SK-N-SH treated with all-trans-retinoic acid at 6 μM for 48 hours (cell line): ENCODE results near the gene PAQR8.

ENCODE experiments used
- ATAC-seq: fragments of 200-7000 bp; cut with Tn5 transposase; 3 replicates; pipeline ENCODE4 v1.9.1; 2020; ENCODE audit warnings: mild to moderate bottlenecking, moderate library complexity
- ARNTL ChIP-seq: fragments of 450-650 bp; formaldehyde crosslinking; IDR thresholded peaks from 2 replicates; pipeline ENCODE4 v1.5.0; 2020; ENCODE audit warnings: low read depth, mild to moderate bottlenecking, moderate library complexity, borderline replicate concordance
- BACH2 ChIP-seq: fragments of 250-450 bp; sonication (Bioruptor Pico); IDR thresholded peaks from 2 replicates; pipeline ENCODE4 v1.9.0; 2021; ENCODE audit warnings: mild to moderate bottlenecking, borderline replicate concordance
- CSDC2 ChIP-seq: fragments of 250-450 bp; sonication (Bioruptor Pico); IDR thresholded peaks from 2 replicates; pipeline ENCODE4 v1.5.0; 2020; ENCODE audit warnings: mild to moderate bottlenecking, moderate library complexity
- ESRRG ChIP-seq: fragments of 250-450 bp; sonication (Bioruptor Pico); IDR thresholded peaks from 2 replicates; pipeline ENCODE4 v1.6.1; 2021; ENCODE audit warnings: mild to moderate bottlenecking
- GLIS3 ChIP-seq: fragments of 250-450 bp; sonication (Bioruptor Pico); IDR thresholded peaks from 2 replicates; pipeline ENCODE4 v1.5.0; 2020; ENCODE audit warnings: mild to moderate bottlenecking, moderate library complexity
- ISL1 ChIP-seq: fragments of 250-450 bp; sonication (Bioruptor Pico); IDR thresholded peaks from 2 replicates; pipeline ENCODE4 v2.1.2; 2022; ENCODE audit warnings: mild to moderate bottlenecking, moderate library complexity
- OSR1 ChIP-seq: fragments of 250-450 bp; sonication (Bioruptor Pico); IDR thresholded peaks from 2 replicates; pipeline ENCODE4 v1.8.0; 2022; ENCODE audit warnings: moderate library complexity, mild to moderate bottlenecking, inconsistent platforms
- PPARA ChIP-seq: fragments of 250-450 bp; sonication (Bioruptor Pico); IDR thresholded peaks from 2 replicates; pipeline ENCODE4 v1.5.0; 2020; ENCODE audit warnings: mild to moderate bottlenecking, borderline replicate concordance
- RARB ChIP-seq: fragments of 250-450 bp; sonication (Bioruptor Pico); IDR thresholded peaks from 2 replicates; pipeline ENCODE4 v1.8.0; 2021; ENCODE audit warnings: mild to moderate bottlenecking, moderate library complexity
- SNAI2 ChIP-seq: fragments of 250-450 bp; sonication (Bioruptor Pico); IDR thresholded peaks from 2 replicates; pipeline ENCODE4 v1.5.0; 2020; ENCODE audit warnings: mild to moderate bottlenecking, moderate library complexity
- TCF4 ChIP-seq: fragments of 250-450 bp; sonication (Bioruptor Pico); IDR thresholded peaks from 2 replicates; pipeline ENCODE4 v1.8.0; 2021; ENCODE audit warnings: mild to moderate bottlenecking, moderate library complexity, borderline replicate concordance
- TOX ChIP-seq: fragments of 250-450 bp; sonication (Bioruptor Pico); IDR thresholded peaks from 2 replicates; pipeline ENCODE4 v1.8.0; 2021; ENCODE audit warnings: mild to moderate bottlenecking, moderate library complexity, borderline replicate concordance
- ZC3H10 ChIP-seq: fragments of 250-450 bp; sonication (Bioruptor Pico); IDR thresholded peaks from 2 replicates; pipeline ENCODE4 v1.5.1; 2021; ENCODE audit warnings: mild to moderate bottlenecking, moderate library complexity
- ZFP3 ChIP-seq: fragments of 250-450 bp; sonication (Bioruptor Pico); IDR thresholded peaks from 2 replicates; pipeline ENCODE4 v1.5.0; 2020; ENCODE audit warnings: mild to moderate bottlenecking, moderate library complexity
- ZFP30 ChIP-seq: fragments of 450-650 bp; formaldehyde crosslinking; IDR thresholded peaks from 2 replicates; pipeline ENCODE4 v1.5.0; 2022; ENCODE audit warnings: mild to moderate bottlenecking, moderate library complexity
- ZNF70 ChIP-seq: fragments of 450-650 bp; formaldehyde crosslinking; IDR thresholded peaks from 2 replicates; pipeline ENCODE4 v1.5.0; 2020; ENCODE audit warnings: mild to moderate bottlenecking, moderate library complexity
- ZNF8 ChIP-seq: fragments of 450-650 bp; formaldehyde crosslinking; IDR thresholded peaks from 2 replicates; pipeline ENCODE4 v1.5.0; 2020; ENCODE audit warnings: mild to moderate bottlenecking, moderate library complexity
- TF ChIP-seq, protein P1 (sequence below): fragments of 250-450 bp; sonication (Bioruptor Pico); IDR thresholded peaks from 2 replicates; pipeline ENCODE4 v1.8.0; 2021; ENCODE audit warnings: low read depth, mild to moderate bottlenecking, moderate library complexity, borderline replicate concordance
- TF ChIP-seq, protein P2 (sequence below): fragments of 250-450 bp; sonication (Bioruptor Pico); IDR thresholded peaks from 2 replicates; pipeline ENCODE4 v1.5.0; 2020; ENCODE audit warnings: mild to moderate bottlenecking, moderate library complexity
- TF ChIP-seq, protein P3 (sequence below): fragments of 250-450 bp; sonication (Bioruptor Pico); IDR thresholded peaks from 2 replicates; pipeline ENCODE4 v1.5.1; 2020; ENCODE audit warnings: low read depth, mild to moderate bottlenecking, moderate library complexity
- TF ChIP-seq, protein P4 (sequence below): fragments of 250-450 bp; sonication (Bioruptor Pico); IDR thresholded peaks from 2 replicates; pipeline ENCODE4 v1.5.1; 2021; ENCODE audit warnings: mild to moderate bottlenecking, moderate library complexity

Gene PAQR8

DNA sequence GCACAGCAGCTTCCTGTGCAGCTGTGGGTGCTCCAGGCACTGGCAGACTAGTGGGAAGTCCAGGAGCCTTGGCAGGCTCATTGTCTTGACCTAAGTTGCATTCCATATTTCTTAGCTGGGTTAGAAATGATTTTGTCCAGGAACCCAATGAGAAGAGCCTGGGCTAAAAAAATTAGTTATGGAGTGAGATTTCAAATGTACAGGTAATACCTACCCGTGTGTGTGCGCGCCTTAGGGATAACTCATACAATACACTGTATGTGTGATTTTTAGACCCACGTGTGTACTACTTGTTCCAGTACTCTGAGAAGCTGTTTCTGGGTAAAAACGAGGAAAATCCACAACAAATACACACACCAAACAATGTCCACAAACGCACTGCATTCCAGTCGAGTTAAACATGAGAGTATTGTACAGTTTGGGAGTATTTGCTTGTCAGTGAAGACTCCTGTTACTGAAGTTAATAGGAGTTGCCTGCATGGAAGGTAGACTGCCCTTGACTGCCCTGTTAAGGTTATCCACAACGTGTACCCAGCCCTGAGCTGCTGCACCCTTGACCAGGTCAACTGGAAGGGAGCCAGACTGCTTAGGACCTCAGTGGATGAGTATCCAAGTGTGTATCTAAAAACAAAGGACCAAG is 1.4 kb downstream of the PAQR8 start:
- peak; percentile 46 for ATAC-seq
- TF ChIP-seq SNAI2 (CRISPR knock-in tag), result no peak
- no peak for TF ChIP-seq TOX (CRISPR knock-in tag)
- TF ChIP-seq BACH2 (CRISPR knock-in tag), result no peak
- TF ChIP-seq ARNTL (CRISPR knock-in tag), result no peak
- TF ChIP-seq PPARA (CRISPR knock-in tag), result no peak
- no peak for TF ChIP-seq GLIS3 (CRISPR knock-in tag)
- TF ChIP-seq ISL1 (CRISPR knock-in tag), result no peak
- TF ChIP-seq, protein P1, sequence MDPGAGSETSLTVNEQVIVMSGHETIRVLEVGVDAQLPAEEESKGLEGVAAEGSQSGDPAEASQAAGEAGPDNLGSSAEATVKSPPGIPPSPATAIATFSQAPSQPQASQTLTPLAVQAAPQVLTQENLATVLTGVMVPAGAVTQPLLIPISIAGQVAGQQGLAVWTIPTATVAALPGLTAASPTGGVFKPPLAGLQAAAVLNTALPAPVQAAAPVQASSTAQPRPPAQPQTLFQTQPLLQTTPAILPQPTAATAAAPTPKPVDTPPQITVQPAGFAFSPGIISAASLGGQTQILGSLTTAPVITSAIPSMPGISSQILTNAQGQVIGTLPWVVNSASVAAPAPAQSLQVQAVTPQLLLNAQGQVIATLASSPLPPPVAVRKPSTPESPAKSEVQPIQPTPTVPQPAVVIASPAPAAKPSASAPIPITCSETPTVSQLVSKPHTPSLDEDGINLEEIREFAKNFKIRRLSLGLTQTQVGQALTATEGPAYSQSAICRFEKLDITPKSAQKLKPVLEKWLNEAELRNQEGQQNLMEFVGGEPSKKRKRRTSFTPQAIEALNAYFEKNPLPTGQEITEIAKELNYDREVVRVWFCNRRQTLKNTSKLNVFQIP (CRISPR knock-in tag), result no peak
- no peak for TF ChIP-seq ZNF70 (CRISPR knock-in tag)
- TF ChIP-seq ZNF8, result no peak
- no peak for TF ChIP-seq ESRRG (CRISPR knock-in tag)
- TF ChIP-seq, protein P2, sequence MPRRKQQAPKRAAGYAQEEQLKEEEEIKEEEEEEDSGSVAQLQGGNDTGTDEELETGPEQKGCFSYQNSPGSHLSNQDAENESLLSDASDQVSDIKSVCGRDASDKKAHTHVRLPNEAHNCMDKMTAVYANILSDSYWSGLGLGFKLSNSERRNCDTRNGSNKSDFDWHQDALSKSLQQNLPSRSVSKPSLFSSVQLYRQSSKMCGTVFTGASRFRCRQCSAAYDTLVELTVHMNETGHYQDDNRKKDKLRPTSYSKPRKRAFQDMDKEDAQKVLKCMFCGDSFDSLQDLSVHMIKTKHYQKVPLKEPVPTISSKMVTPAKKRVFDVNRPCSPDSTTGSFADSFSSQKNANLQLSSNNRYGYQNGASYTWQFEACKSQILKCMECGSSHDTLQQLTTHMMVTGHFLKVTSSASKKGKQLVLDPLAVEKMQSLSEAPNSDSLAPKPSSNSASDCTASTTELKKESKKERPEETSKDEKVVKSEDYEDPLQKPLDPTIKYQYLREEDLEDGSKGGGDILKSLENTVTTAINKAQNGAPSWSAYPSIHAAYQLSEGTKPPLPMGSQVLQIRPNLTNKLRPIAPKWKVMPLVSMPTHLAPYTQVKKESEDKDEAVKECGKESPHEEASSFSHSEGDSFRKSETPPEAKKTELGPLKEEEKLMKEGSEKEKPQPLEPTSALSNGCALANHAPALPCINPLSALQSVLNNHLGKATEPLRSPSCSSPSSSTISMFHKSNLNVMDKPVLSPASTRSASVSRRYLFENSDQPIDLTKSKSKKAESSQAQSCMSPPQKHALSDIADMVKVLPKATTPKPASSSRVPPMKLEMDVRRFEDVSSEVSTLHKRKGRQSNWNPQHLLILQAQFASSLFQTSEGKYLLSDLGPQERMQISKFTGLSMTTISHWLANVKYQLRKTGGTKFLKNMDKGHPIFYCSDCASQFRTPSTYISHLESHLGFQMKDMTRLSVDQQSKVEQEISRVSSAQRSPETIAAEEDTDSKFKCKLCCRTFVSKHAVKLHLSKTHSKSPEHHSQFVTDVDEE (CRISPR knock-in tag), result no peak
- no peak for TF ChIP-seq RARB (CRISPR knock-in tag)
- no peak for TF ChIP-seq ZFP3 (CRISPR knock-in tag)
- TF ChIP-seq, protein P3, sequence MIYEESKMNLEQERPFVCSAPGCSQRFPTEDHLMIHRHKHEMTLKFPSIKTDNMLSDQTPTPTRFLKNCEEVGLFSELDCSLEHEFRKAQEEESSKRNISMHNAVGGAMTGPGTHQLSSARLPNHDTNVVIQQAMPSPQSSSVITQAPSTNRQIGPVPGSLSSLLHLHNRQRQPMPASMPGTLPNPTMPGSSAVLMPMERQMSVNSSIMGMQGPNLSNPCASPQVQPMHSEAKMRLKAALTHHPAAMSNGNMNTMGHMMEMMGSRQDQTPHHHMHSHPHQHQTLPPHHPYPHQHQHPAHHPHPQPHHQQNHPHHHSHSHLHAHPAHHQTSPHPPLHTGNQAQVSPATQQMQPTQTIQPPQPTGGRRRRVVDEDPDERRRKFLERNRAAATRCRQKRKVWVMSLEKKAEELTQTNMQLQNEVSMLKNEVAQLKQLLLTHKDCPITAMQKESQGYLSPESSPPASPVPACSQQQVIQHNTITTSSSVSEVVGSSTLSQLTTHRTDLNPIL (CRISPR knock-in tag), result no peak
- no peak for TF ChIP-seq TCF4 (CRISPR knock-in tag)
- no peak for TF ChIP-seq ZC3H10 (CRISPR knock-in tag)
- no peak for TF ChIP-seq CSDC2 (CRISPR knock-in tag)
- TF ChIP-seq OSR1 (CRISPR knock-in tag), result no peak
- no peak for TF ChIP-seq ZFP30
- TF ChIP-seq, all 23 proteins: peak for 0

DNA sequence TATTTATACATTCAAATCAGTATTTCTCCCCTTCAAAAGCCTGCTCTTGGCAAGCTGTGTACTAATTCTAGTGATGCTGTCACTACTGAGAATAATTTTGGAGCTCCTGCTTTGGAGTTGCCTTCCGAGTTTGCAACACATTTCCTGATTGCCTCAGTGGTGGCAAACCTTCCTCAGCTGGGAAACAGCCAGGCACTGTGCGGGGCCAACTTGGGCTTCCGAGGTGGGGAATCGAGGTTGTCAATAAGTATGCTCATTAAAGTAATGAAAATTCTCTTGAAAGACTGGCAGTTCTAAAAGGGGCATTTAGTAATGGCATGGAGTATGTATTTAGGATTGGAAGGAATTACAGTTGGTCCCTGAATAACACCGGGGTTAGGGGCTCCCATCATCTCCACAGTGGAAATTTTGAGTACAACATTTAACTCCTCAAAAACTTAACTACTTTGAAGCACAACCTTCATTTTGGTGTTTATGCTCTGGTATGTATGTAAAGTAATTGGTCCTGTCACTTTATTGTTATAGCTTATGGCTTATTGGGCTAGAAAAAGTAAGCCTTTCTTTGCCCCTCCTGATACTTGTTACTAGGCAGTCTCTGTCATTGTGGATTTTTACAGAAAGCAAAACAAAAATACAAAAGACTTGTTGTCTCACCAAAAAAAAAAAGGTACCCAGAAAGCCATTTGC is 2.7 kb downstream of the PAQR8 start:
- no peak for ATAC-seq

More for the DNA sequence above, 2.7 kb downstream of the PAQR8 start:
- TF ChIP-seq ZNF70 (CRISPR knock-in tag) (no peak), ISL1 (CRISPR knock-in tag) (no peak), ESRRG (CRISPR knock-in tag) (no peak), ZNF8 (no peak), RARB (CRISPR knock-in tag) (no peak), ZC3H10 (CRISPR knock-in tag) (no peak), OSR1 (CRISPR knock-in tag) (no peak), CSDC2 (CRISPR knock-in tag) (no peak)
- TF ChIP-seq, protein P4, sequence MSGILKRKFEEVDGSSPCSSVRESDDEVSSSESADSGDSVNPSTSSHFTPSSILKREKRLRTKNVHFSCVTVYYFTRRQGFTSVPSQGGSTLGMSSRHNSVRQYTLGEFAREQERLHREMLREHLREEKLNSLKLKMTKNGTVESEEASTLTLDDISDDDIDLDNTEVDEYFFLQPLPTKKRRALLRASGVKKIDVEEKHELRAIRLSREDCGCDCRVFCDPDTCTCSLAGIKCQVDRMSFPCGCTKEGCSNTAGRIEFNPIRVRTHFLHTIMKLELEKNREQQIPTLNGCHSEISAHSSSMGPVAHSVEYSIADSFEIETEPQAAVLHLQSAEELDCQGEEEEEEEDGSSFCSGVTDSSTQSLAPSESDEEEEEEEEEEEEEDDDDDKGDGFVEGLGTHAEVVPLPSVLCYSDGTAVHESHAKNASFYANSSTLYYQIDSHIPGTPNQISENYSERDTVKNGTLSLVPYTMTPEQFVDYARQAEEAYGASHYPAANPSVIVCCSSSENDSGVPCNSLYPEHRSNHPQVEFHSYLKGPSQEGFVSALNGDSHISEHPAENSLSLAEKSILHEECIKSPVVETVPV (CRISPR knock-in tag), result no peak
- TF ChIP-seq, protein P1 (CRISPR knock-in tag), result no peak
